DMS114 treated with DMSO at 0.1 percent for 48 hours (cell line): ENCODE measurements around the gene ZCWPW1.
"Not testable (repeated sequence)": the region's sequence is repeated elsewhere in the genome, so short reads cannot be mapped to it uniquely, and the experiment has no call there.

ENCODE experiments used
- DNase-seq: peaks from one replicate; lab custom pipeline; 2025; ENCODE audit not compliant: unreplicated experiment; lab: John Stamatoyannopoulos, UW

Gene ZCWPW1

GRCh38 chr7:100455206-100455605, 26.7 kb upstream of the ZCWPW1 start:
- DNase-seq, result no peak

GRCh38 chr7:100453854-100454253, 25.4 kb upstream of the ZCWPW1 start:
- not testable (repeated sequence) for DNase-seq

GRCh38 chr7:100452513-100452912, 24.0 kb upstream of the ZCWPW1 start:
- DNase-seq, result no peak

GRCh38 chr7:100449190-100449795, 20.8 kb upstream of the ZCWPW1 start:
- no peak for DNase-seq

GRCh38 chr7:100447363-100447762, 18.9 kb upstream of the ZCWPW1 start:
- not testable (repeated sequence) for DNase-seq

GRCh38 chr7:100446040-100446439, 17.5 kb upstream of the ZCWPW1 start:
- DNase-seq, result no peak

GRCh38 chr7:100444311-100445278, 16.1 kb upstream of the ZCWPW1 start:
- DNase-seq, result no peak

- no peak for DNase-seq
Measured at GRCh38 chr7:100443096-100443840, 14.8 kb upstream of the ZCWPW1 start.

GRCh38 chr7:100441641-100442535, 13.4 kb upstream of the ZCWPW1 start:
- DNase-seq, result no peak

- not testable (repeated sequence) for DNase-seq
Measured at GRCh38 chr7:100439244-100439643, 10.7 kb upstream of the ZCWPW1 start.

- DNase-seq, result not testable (repeated sequence)
Measured at GRCh38 chr7:100438731-100439130, 10.2 kb upstream of the ZCWPW1 start.

- DNase-seq, result no peak
Measured at GRCh38 chr7:100438172-100438571, 9.7 kb upstream of the ZCWPW1 start.

- no peak for DNase-seq
Measured at GRCh38 chr7:100437150-100438100, 8.9 kb upstream of the ZCWPW1 start.

- no peak for DNase-seq
Measured at GRCh38 chr7:100435401-100436304, 7.2 kb upstream of the ZCWPW1 start.

- no peak for DNase-seq
Measured at GRCh38 chr7:100434297-100435144, 6.0 kb upstream of the ZCWPW1 start.

GRCh38 chr7:100433592-100434296, 5.2 kb upstream of the ZCWPW1 start:
- DNase-seq, result no peak

- DNase-seq, result no peak
Measured at GRCh38 chr7:100433276-100433591, 4.7 kb upstream of the ZCWPW1 start.
